Fibroblast of skin of right quadriceps (primary cell): ENCODE data around the gene ACSL5.
A peak's percentile ranks its signal among the peaks of the same experiment; 100 is the strongest.
"Not testable (repeated sequence)": the region's sequence is repeated elsewhere in the genome, so short reads cannot be mapped to it uniquely, and the experiment has no call there.

Experiments
- DNase-seq: peaks from one replicate; pipeline ENCODE4 v3.0.0-alpha.2; 2013

The ACSL5 gene

GRCh38 chr10:112352044-112352443 is 21.9 kb upstream of the ACSL5 start:
- DNase-seq = no peak

- DNase-seq = no peak
Measured at GRCh38 chr10:112353046-112353445, 20.9 kb upstream of the ACSL5 start.

GRCh38 chr10:112356686-112357085 is 17.2 kb upstream of the ACSL5 start:
- no peak for DNase-seq

GRCh38 chr10:112359606-112360307 is 14.2 kb upstream of the ACSL5 start:
- no peak for DNase-seq

- DNase-seq = peak; percentile 8
Measured at GRCh38 chr10:112360308-112361270, 13.3 kb upstream of the ACSL5 start.

GRCh38 chr10:112361951-112362751 is 11.8 kb upstream of the ACSL5 start:
- peak; percentile 28 for DNase-seq

- no peak for DNase-seq
Measured at GRCh38 chr10:112362833-112363232, 11.1 kb upstream of the ACSL5 start.

- no peak for DNase-seq
Measured at GRCh38 chr10:112363696-112364688, 9.9 kb upstream of the ACSL5 start.

GRCh38 chr10:112365014-112365432 is 8.9 kb upstream of the ACSL5 start:
- DNase-seq = no peak

- DNase-seq = no peak
Measured at GRCh38 chr10:112365451-112365850, 8.5 kb upstream of the ACSL5 start.

- no peak for DNase-seq
Measured at GRCh38 chr10:112366992-112367391, 6.9 kb upstream of the ACSL5 start.

GRCh38 chr10:112367516-112367915 is 6.4 kb upstream of the ACSL5 start:
- DNase-seq = no peak

GRCh38 chr10:112369495-112370423 is 4.2 kb upstream of the ACSL5 start:
- no peak for DNase-seq

- DNase-seq = no peak
Measured at GRCh38 chr10:112370424-112370819, 3.5 kb upstream of the ACSL5 start.

- not testable (repeated sequence) for DNase-seq
Measured at GRCh38 chr10:112371326-112371725, 2.6 kb upstream of the ACSL5 start.

GRCh38 chr10:112372182-112372810 is 1.6 kb upstream of the ACSL5 start:
- not testable (repeated sequence) for DNase-seq

- no peak for DNase-seq
Measured at GRCh38 chr10:112374724-112375541, 1.0 kb downstream of the ACSL5 start.

GRCh38 chr10:112375721-112376395 is 1.9 kb downstream of the ACSL5 start:
- DNase-seq = peak; percentile 46

- DNase-seq = no peak
Measured at GRCh38 chr10:112376396-112376790, 2.5 kb downstream of the ACSL5 start.
